Common myeloid progenitor, CD34-positive (primary cell): ENCODE results near the gene PSTK.

Source experiments
- CTCF ChIA-PET: fragments of 350-600 bp; sonication (Branson Sonifier 250); formaldehyde crosslinking; loops from one replicate; lab custom pipeline; 2021; ENCODE audit warnings: antibody characterized with exemption; lab: Charles Lee
- POLR2A ChIA-PET: fragments of 350-600 bp; sonication (Branson Sonifier 250); formaldehyde crosslinking; loops from one replicate; lab custom pipeline; 2021; ENCODE audit warnings: antibody characterized with exemption; lab: Charles Lee
- DNase-seq, 3 donors: peaks; one replicate each; pipeline versions ENCODE4 v3.0.0 to v3.0.0-alpha.2; 2013
- H3K27ac ChIP-seq, 2 experiments: 1 replicate in 1 of 2; 2 replicates in 1 of 2; pipeline ENCODE4 v1.7.0; 2013; ENCODE audit warnings: inconsistent platforms in 2 of 2, low read length in 2 of 2, mild to moderate bottlenecking in 2 of 2, low read depth in 1 of 2, moderate library complexity in 1 of 2; ENCODE audit not compliant: severe bottlenecking in 2 of 2, insufficient read depth in 1 of 2, poor library complexity in 1 of 2
- H3K27me3 ChIP-seq, 5 experiments: replicated peaks in 2 of 5; 1 replicate in 3 of 5; 2 replicates in 2 of 5; pipeline versions ENCODE4 v1.6.1 to v1.7.0; 2013; ENCODE audit warnings: low read length in 4 of 5, mild to moderate bottlenecking in 2 of 5, moderate library complexity in 2 of 5, inconsistent platforms in 1 of 5; ENCODE audit not compliant: insufficient read depth in 5 of 5, control insufficient read depth in 4 of 5
- H3K36me3 ChIP-seq, 4 experiments: 1 replicate in 2 of 4; 2 replicates in 2 of 4; pipeline versions ENCODE4 v1.6.1 to v1.7.0; 2013; ENCODE audit warnings: low read length in 3 of 4, control low read depth in 1 of 4, mild to moderate bottlenecking in 1 of 4; ENCODE audit not compliant: control insufficient read depth in 4 of 4, insufficient read depth in 4 of 4
- H3K4me1 ChIP-seq, 4 experiments: 1 replicate in 3 of 4; 2 replicates in 1 of 4; pipeline versions ENCODE4 v1.6.1 to v1.7.1; 2013; ENCODE audit warnings: low read length in 3 of 4, mild to moderate bottlenecking in 3 of 4, control low read depth in 1 of 4, inconsistent platforms in 1 of 4, moderate library complexity in 1 of 4; ENCODE audit not compliant: control insufficient read depth in 4 of 4, insufficient read depth in 4 of 4; ENCODE audit errors: control extremely low read depth in 1 of 4
- H3K4me3 ChIP-seq, 7 experiments: 1 replicate in 4 of 7; 2 replicates in 3 of 7; pipeline versions ENCODE4 v1.5.1 to v1.7.0; 2013; ENCODE audit warnings: mild to moderate bottlenecking in 7 of 7, low read length in 6 of 7, moderate library complexity in 6 of 7, inconsistent platforms in 2 of 7, low read depth in 2 of 7, control low read depth in 1 of 7; ENCODE audit not compliant: insufficient read depth in 4 of 7, control insufficient read depth in 1 of 7; ENCODE audit errors: extremely low read depth in 1 of 7
- H3K9me3 ChIP-seq, 5 experiments: 1 replicate in 4 of 5; 2 replicates in 1 of 5; pipeline versions ENCODE4 v1.6.1 to v1.7.1; 2013; ENCODE audit warnings: low read length in 4 of 5, mild to moderate bottlenecking in 2 of 5, inconsistent platforms in 1 of 5, low read depth in 1 of 5, moderate library complexity in 1 of 5; ENCODE audit not compliant: control insufficient read depth in 4 of 5, insufficient read depth in 2 of 5; ENCODE audit errors: control extremely low read depth in 1 of 5
- WGBS: methylation state at CpG from one replicate; pipeline ENCODE4 v1.1.5; 2013; ENCODE audit not compliant: insufficient coverage; 5-methylcytosine and 5-hydroxymethylcytosine counted together

Gene PSTK

GRCh38 chr10:123008355-123009104 is 28.3 kb downstream of the PSTK start, which contains the start of the genes ACADSB and IKZF5:
Gene ACADSB, plus strand, starts transcription at chr10:123009006. Its CDS starts 24 bp downstream, at chr10:123009030.
Gene IKZF5, minus strand, starts transcription at chr10:123008795. Its CDS starts 10,170 bp downstream, at chr10:122998625.
- POLR2A ChIA-PET, result interaction anchor here (1.4 kb wide), 1 partner anchor 27 kb away, joined by 6 read pairs; no protein-coding TSS in a partner anchor
- H3K27me3 ChIP-seq, result no peaks in the 10 kb centered on the region
- CTCF ChIA-PET, result interaction anchor here (1.0 to 5.0 kb wide), 2 partner anchors 27 to 37 kb away, joined by 3 to 32 read pairs; partner anchors contain the start of gene PSTK

GRCh38 chr10:123009105-123009820 is 29.1 kb downstream of the PSTK start:
- Histone ChIP-seq H3K36me3 (peaks cover 0 to 8% (median 0%) of the 10 kb centered on the region in 4 experiments), H3K9me3 (no peaks in the 10 kb centered on the region), H3K27me3 (no peaks in the 10 kb centered on the region), H3K27ac (peak overlapping the region in 1 of 2 experiments; percentile 68), H3K4me3 (peak overlapping the region; percentile 38 to 97 (median 77)), H3K4me1 (peaks cover 10 to 31% (median 22%) of the 10 kb centered on the region in 4 experiments)
- POLR2A ChIA-PET, result interaction anchor here (0.6 to 1.3 kb wide), 2 partner anchors 34 to 1398 kb away, joined by 3 read pairs; no protein-coding TSS in a partner anchor
- 0% methylated on average over 30 of the region's 34 CpGs for WGBS
- peak; percentile 8 to 44 (median 9) for DNase-seq
- CTCF ChIA-PET, result interaction anchor here (0.8 to 5.0 kb wide), 2 partner anchors 27 to 123 kb away, joined by 3 to 32 read pairs; partner anchors contain the start of gene PSTK

More at GRCh38 chr10:123008355-123009104, 28.3 kb downstream of the PSTK start, which contains the start of the genes ACADSB and IKZF5:
- peak within 1 kb of the TSS; percentile 76 to 92 for H3K27ac ChIP-seq
- peak within 1 kb of the TSS; percentile 65 to 97 (median 93) for H3K4me3 ChIP-seq
- peaks cover 0 to 8% (median 0%) of the 10 kb centered on the region in 4 experiments for H3K36me3 ChIP-seq
- H3K4me1 ChIP-seq, result peaks cover 10 to 31% (median 22%) of the 10 kb centered on the region in 4 experiments
- 0% methylated on average over 60 of the region's 68 CpGs for WGBS
- DNase-seq, result peak; percentile 98 to 99 (median 99)
- no peaks in the 10 kb centered on the region for H3K9me3 ChIP-seq

- Histone ChIP-seq H3K36me3 (peaks cover 0 to 5% (median 0%) of the 10 kb centered on the region in 4 experiments), H3K27me3 (no peaks in the 10 kb centered on the region), H3K4me3 (no peak overlapping the region), H3K9me3 (no peaks in the 10 kb centered on the region), H3K4me1 (peaks cover 10 to 28% (median 22%) of the 10 kb centered on the region in 4 experiments), H3K27ac (no peak overlapping the region)
- ChIA-PET CTCF (interaction anchor here (1.8 to 2.4 kb wide), 2 partner anchors 10 to 29 kb away, joined by 3 to 4 read pairs; no protein-coding TSS in a partner anchor), POLR2A (no interaction called here)
- 100% methylated on average over 3 of the region's 3 CpGs for WGBS
- no peak for DNase-seq
These were observed 31.8 kb downstream of the PSTK start for GRCh38 chr10:123011987-123012386.

GRCh38 chr10:123013456-123014419 is 33.5 kb downstream of the PSTK start:
- POLR2A ChIA-PET, result no interaction called here
- no peak for DNase-seq
- H3K27ac ChIP-seq, result no peak overlapping the region
- H3K4me3 ChIP-seq, result no peak overlapping the region
- H3K27me3 ChIP-seq, result no peaks in the 10 kb centered on the region
- peaks cover 4 to 16% (median 12%) of the 10 kb centered on the region in 4 experiments for H3K4me1 ChIP-seq
- no peaks in the 10 kb centered on the region for H3K9me3 ChIP-seq
- 96% methylated on average over 33 of the region's 43 CpGs for WGBS
- CTCF ChIA-PET, result interaction anchor here (0.9 to 2.4 kb wide), 5 partner anchors 27 to 141 kb away, joined by 3 to 7 read pairs (median 4); no protein-coding TSS in a partner anchor
- peaks cover 0 to 5% (median 0%) of the 10 kb centered on the region in 4 experiments for H3K36me3 ChIP-seq

- POLR2A ChIA-PET, result no interaction called here
- H3K27ac ChIP-seq, result no peak overlapping the region
- no peak for DNase-seq
- no peak overlapping the region for H3K4me3 ChIP-seq
- CTCF ChIA-PET, result interaction anchor here (1.7 kb wide), 1 partner anchor 15 kb away, joined by 4 read pairs; no protein-coding TSS in a partner anchor
- H3K4me1 ChIP-seq, result peaks cover 1 to 7% (median 3%) of the 10 kb centered on the region in 4 experiments
- no peaks in the 10 kb centered on the region for H3K9me3 ChIP-seq
- 87% methylated on average over 2 of the region's 2 CpGs for WGBS
- no peaks in the 10 kb centered on the region for H3K27me3 ChIP-seq
- H3K36me3 ChIP-seq, result peaks cover 0 to 5% (median 0%) of the 10 kb centered on the region in 4 experiments
These were observed 34.6 kb downstream of the PSTK start for GRCh38 chr10:123014772-123015171.

GRCh38 chr10:123016228-123016627 is 36.0 kb downstream of the PSTK start:
- POLR2A ChIA-PET, result no interaction called here
- H3K36me3 ChIP-seq, result peaks cover 0 to 5% (median 0%) of the 10 kb centered on the region in 4 experiments
- WGBS, result 84% methylated on average over 3 of the region's 4 CpGs
- CTCF ChIA-PET, result interaction anchor here (1.5 kb wide), 1 partner anchor 27 kb away, joined by 6 read pairs; no protein-coding TSS in a partner anchor
- no peak overlapping the region for H3K27ac ChIP-seq
- DNase-seq, result no peak
- H3K4me1 ChIP-seq, result peaks cover 0 to under 1% (median 0%) of the 10 kb centered on the region in 4 experiments
- no peaks in the 10 kb centered on the region for H3K9me3 ChIP-seq
- no peaks in the 10 kb centered on the region for H3K27me3 ChIP-seq
- no peak overlapping the region for H3K4me3 ChIP-seq
